ENCODE results near the gene TRIM33.

TRIM33 gene

DNA sequence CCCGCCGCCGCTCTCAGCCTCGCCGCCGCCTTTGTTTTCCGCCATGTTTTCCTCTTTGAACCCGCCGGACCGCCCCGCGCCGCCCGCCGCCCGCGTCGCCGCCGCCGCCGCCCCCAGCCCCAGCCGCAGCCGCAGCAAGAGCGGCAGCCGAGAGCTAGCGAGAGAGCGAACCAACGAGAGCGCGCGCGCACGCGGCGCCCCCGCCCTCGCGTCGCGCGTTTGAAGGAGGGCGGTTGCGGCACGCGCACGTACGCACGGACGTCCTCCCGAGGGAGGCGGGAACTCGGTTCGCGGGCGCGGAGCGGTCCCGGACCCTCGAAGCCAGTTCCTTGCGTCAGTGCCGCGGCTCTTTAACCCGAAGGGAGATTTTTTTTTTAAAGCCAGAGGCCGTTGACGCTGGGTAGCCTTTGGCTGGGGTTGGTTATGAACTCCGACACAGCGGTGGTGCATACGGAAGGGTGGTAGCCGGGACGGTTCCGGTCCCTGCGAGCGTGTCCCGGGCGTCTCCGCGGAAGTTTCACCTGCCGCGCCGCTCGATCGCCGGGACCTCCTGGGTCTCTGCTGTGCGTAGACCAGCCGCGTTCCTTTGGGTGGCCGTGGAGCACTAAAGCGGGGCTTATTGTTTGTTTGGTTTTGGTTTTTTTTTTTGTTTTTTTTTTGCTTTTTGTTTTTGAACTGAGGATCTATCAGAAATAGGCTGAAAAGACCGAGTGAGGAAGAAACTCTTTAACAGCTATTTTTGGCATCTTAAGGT, at the start of gene TRIM33:
TSS of gene TRIM33 (minus strand) at position 172 of the 754 bp plus-strand sequence. CDS start at position 45, 127 bp downstream.
- peak; percentile 70 for DNase-seq

DNA sequence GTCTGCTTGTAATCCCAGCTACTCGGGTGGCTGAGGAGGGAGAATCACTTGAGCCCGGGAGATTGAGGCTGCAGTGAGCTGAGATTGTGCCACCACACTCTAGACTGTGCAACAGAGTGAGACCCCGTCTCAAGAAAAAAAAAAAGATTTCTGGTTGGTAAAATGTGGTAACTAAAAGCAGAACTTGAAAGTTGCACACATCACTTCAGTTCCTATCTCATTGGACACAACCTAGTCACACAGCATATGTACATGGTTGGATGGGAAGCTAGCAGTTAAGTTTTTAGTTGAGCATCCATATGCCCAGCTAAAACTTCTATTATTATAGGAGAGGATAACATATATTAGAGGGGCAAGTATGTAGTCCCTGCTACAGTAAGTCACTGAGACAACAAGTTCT, 48.4 kb upstream of the TRIM33 start:
- peak; percentile 4 for DNase-seq

DNA sequence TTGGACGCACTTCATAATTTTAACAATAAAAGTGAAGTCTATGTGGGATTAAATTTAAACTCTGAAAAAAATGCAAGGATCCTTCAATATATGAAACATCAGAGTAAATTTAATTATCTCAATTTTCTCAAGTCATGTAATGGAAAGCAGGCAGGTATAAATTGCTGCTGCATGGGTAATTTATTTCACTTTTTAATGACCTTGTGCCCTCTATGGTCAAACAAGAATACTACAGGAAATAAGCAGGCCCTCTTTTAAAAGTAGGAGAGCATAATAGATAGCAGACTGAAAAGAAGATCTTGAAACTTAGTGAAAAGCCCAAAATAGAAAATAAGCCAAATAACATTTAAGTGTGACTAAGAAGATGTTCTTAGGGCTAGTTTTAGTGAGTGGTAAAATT, 47.5 kb upstream of the TRIM33 start:
- DNase-seq = no peak

DNA sequence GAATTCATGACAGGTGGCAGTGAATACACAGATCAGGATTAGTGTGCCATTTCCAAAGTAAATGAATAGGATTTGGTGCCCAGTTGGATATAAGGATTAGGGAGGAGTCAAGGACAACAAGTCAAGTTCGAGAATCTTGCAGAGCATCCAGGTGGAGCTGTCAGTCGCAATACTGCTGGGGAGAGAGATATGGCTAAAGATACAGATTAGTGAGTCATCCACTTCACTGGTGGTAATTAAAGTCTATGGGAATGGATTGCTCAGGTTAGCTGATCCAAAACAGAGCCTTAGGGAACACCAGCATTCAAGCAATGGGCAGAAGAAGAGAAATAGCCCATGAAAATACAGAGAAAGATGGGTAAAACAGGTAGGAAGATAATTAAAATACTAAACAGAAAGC, 43.6 kb upstream of the TRIM33 start:
- no peak for DNase-seq

DNA sequence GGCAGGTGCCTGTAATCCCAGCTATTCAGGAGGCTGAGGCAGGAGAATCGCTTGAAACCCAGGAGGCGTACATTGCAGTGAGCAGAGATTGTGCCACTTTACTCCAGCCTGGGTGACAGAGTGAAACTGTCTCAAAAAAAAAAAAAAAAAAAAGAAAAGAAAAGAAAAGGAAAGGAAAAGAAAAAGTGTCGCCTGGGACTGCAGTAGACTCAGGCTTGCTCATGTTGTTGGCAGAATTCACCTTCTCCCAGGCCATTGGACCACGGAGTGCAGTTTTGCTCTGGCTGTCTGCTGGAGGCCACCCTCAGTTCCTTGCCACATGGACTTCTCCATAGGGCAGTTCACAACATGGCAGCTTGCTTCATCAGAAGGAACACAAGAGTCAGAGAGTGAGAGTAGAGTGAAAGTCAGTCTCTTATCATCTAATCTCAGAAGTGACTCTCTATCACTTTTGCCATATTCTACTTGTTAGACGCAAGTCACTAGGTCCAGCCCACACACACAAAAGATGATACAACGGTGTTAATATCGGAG, 41.2 kb upstream of the TRIM33 start:
- no peak for DNase-seq

DNA sequence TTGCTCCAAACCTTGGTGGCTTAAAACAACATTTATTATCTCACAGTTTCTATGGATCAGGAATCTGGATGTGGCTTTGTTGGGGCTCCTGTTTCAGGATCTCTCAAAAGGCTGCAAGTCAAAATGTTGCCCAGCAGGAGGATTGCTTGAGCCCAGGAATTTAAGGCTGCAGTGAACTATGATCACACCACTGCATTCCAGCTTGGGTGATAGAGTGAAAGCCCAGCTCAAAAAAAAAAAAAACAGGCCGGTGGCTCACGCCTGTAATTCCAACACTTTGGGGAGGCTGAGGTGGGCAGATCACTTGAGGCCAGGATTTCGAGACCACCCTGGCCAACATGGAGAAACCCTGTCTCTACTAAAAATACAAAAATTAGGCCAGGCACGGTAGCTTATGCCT, 40.4 kb upstream of the TRIM33 start:
- DNase-seq = no peak

DNA sequence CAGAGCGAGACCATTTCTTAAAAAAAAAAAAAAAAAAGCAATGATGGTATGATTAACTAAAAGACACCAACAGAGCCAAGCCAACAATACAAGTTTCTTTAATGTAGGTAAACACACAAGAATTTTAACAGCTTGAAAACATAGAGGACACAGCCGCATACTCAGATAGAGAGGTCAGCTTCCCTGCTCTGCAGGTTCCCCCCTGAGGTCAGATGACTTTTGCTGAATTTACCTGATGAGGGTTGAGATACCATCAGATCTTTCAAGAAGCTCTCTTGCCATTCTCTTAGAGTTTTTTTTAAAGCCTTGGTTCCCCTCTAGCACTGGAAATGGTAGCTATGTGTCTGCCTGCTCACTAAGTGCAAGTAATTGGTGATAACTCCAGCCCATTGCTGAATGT, 39.3 kb upstream of the TRIM33 start:
- DNase-seq = no peak

DNA sequence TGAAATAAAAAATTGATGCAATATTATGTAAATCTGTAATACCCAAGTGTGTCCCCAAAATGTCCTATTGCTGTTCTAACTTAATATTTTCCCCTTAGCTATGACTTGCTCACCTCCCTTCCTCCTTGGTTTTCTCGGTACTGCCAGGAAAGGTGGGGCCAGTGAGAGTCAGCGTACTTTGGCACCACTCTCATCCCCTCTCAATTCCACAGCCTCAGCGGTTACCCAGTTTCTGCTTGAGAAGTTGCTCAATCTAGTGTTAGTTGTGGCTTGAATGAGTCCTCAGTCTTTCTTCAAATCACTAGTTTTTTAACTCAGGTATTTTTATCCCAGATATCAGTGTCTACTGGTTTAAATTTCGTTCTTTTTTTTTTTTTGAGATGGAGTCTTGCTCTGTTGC, 38.1 kb upstream of the TRIM33 start:
- DNase-seq = no peak

DNA sequence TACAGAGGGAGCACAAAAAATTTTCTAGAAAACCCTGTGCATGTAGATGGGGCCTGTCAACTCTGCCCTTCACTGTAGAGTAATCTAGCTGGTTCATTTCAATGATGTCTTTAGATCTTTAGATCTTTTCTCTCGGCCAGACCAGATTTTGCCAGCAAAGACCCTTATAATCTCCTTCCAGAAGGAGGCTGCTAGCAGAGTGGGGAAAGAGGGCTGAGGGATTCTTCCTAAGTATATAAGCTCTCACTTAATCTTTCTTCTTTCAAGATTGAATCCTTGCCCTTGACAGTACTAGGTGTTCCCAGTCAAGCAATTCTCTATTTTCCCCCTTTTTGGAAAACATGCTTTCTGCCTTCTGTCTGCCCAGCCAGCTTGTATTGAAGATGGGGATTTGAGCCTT, 36.1 kb upstream of the TRIM33 start:
- no peak for DNase-seq

DNA sequence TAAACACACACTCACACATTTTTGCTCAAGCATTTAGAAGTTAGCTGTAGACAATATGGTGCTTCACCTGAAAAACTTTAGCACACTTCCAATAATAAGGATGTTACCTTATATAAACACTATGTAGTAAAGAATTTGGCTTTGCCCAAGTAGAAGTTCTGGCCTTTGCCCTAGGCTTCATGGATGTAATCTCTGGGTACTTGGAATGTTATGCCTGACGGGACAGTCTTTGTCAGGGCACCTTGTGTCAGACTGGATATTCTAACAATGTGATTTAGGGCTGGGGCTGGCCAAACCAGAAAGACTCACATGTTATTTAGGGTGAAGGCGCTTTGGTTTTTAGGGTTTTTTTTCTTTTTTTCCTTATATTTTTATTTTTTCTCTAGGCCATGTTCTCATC, 34.8 kb upstream of the TRIM33 start:
- no peak for DNase-seq

DNA sequence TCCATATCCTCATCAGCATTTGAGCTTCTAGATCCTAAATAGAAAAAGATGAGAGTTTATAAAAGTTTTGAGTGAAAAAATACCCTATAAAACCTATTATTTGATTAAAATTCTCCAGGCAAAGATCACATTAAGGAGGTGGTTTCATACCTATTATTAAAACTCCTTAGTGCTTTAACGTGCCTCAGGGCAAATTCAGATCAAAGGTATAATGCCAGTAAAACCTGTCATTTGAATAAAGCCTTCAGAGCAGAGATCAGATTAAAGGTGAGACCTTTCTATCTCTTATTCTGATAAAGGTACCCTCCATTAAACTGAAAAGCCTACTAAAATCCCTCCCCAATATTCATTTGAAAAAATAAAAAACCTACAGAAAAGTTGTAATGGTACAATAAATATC, 34.3 kb upstream of the TRIM33 start:
- DNase-seq = no peak

DNA sequence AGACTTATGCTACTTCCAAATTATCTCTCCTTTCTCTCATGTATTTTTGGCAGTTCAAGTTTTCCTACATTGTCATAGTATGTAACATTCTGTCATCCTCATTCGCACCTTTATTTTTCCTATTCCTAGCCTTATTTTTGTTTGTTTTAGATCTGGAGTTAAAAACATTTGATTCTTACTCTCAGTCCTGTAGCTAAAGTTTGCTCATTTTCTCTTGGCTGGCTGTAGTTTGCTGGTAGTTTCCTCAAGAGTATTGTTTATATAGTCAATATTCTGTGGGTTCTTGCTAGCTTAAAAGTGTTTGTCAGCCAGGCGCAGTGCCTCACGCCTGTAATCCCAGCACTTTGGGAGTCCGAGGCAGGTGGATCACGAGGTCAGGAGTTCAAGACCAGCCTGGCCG, 29.8 kb upstream of the TRIM33 start:
- DNase-seq = no peak

DNA sequence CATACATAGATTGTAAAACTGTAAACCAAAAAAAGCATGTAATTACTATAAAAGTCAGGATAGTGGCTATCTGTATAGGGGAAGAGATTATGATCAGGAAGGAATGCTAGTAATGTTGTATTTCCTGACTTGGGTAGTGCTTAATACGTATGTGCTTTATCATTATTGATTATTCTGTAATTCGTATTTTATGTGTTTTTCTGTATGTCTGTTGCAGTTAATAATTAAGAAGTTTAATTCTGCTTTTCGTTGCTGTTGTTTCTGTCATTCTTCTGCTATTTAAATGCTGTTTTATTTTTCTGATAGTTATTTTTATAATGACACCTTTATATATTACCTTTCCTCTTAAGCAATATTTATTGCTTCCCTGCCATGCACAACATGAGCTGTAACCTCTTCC, 29.3 kb upstream of the TRIM33 start:
- no peak for DNase-seq

DNA sequence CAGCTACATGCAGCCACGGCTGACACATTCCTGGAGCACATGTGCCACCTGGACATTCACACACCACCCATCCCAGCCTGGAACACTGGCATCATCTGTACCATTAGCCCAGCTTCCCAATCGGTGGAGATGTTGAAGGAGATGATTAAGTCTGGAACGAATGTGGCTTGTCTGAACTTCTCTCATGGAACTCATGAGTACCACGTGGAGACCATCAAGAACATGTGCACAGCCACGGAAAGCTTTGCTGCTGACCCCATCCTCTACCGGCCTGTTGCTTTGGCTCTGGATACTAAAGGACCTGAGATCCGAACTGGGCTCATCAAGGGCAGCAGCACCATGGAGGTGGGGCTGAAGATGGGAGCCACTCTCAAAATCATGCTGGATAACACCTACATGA, 25.0 kb upstream of the TRIM33 start:
- no peak for DNase-seq

DNA sequence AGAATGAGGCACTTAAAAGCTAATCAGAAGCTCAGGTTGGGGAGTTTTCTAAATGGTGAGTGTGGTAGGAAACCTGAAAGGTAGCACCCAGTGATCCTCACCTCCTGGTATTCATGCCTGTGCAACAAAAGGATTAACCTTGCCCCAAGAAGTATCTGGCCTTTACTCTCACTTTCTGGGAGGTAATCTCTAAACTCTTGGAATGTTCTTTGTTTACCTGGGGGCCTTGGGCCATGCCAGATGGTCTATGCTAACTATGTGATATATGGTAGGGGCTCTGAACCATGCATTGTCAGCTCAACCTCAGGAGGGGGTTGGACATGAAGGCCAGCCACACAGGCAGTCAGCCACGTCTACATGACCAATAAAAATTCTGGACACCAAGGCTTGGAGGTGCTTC, 24.4 kb upstream of the TRIM33 start:
- DNase-seq = no peak

DNA sequence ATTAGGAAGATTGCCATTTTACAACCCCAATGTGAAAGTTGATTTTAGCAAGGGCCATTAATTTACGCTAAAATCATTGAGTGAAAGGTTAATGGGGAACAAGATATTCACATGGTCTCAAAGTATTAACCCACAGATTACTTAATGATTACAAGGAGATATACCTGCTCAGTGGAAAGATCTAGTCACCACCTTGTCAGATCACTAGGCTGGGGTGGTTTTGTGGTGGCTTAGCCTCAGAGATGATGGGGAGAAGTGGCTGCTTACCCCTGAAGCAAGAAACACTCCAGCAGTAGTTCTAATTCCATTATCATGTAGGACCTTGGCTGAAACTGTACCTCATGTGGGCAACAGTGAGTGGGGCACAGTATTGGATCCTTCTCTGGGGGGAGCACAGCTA, 20.1 kb upstream of the TRIM33 start:
- no peak for DNase-seq

DNA sequence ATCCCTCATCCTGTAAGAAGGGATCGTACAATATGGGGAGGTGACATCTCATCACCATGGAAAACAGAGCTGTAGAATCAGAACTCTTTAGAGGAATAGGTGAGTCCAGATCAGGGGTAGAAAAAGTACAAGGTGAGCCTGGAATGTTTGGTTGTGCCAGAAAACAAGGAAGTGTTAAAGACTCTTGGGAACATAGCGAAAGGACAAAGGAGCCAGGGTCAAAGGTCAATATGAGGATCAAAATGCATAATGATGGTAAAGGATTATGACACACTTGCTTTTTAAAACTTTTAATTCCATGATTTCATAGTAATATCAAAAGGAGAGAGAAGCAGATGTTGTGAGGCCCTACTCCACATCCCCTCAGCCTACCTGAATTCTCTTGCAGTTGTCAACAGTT, 19.2 kb upstream of the TRIM33 start:
- DNase-seq = no peak

DNA sequence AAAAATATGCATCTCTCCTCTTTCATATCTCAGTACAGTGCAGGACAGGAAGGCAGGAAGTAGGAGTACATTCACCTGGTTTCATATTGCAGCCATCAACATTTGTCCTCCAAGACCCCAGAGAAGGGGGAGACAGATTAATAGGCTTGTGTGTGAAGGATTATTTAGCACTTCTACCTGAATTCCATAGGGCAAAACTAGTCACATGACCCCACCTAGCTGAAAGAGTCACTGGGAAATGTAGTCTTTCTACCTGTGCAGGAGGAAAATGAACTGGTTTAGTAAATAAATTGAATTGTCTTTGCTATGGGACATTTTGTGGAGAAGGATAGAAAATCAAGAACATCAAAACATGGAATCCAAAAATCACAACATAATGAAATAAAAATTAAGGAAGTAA, 13.9 kb upstream of the TRIM33 start:
- no peak for DNase-seq

DNA sequence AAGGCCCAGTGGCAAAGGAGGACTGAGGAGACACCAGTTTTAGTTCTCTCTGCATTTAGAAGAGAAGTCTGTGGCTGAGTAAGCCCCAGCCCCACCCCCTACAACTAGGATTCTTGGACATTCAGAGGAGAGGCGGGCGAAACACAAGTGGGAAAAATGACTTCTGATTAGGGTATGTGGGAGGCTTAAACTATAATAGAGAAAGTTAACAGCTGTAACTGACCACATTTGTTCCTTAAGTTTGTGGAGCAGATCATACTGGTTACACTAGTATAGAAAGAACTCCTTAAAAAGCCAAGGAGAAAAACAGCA, 11.2 kb upstream of the TRIM33 start:
- DNase-seq = no peak

DNA sequence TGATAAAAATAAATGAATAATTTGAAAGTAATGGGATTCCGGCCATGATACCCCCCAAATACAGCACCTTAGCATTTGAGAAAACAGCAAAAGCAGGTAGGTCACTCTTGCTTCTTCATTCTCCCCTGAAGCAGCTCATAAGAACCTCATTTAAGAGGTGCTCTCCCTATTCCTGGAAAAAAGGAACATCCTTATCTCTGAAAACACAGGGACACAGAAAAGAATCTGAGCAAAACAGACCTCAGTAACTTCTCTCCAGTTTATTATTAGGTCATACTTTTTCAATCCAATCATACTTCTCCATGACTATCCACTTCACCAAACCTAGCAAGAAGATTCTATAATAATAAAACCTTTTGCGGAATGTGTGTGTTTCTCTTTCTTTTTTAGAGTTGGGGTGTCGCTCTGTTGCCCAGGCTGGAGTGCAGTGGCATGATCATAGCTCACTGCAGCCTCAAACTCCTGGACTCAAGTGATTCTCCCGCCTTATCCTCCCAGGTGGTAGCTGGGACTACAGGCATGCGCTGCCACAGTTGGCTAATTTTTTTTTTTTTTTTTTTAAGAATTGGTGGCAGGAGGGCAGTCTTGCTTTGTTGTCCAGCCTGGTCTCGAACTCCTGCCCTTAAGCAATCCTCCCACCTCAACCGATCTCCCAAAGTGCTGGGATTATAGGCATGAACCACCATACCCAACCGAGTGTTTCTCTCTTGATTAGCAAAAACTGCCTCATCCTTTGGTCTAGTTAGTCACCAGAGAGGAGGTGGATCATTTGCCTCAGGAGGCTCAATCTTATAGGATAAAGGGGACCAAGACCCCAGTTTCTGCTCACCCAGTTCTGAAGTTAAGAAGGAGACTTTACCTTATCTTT, 10.6 kb upstream of the TRIM33 start:
- no peak for DNase-seq

DNA sequence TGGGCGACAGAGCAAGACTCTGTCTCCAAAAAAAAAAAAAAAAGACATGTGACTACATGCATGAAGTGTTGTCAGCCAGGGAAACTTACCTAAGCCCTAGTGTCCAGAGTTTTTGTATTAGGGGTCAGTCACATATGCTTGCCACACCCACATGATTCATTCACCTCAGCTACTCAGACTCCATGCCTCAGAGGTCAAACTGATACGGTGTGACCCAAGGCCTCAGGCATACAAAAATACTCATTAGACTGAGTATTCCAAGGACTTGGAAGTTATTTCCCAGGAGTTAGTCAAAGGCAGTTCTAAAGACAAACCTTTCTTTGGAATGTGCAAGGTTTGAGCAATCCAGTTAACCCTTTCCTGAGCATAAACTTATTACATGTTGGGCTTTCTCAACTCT, 6.3 kb upstream of the TRIM33 start:
- no peak for DNase-seq

DNA sequence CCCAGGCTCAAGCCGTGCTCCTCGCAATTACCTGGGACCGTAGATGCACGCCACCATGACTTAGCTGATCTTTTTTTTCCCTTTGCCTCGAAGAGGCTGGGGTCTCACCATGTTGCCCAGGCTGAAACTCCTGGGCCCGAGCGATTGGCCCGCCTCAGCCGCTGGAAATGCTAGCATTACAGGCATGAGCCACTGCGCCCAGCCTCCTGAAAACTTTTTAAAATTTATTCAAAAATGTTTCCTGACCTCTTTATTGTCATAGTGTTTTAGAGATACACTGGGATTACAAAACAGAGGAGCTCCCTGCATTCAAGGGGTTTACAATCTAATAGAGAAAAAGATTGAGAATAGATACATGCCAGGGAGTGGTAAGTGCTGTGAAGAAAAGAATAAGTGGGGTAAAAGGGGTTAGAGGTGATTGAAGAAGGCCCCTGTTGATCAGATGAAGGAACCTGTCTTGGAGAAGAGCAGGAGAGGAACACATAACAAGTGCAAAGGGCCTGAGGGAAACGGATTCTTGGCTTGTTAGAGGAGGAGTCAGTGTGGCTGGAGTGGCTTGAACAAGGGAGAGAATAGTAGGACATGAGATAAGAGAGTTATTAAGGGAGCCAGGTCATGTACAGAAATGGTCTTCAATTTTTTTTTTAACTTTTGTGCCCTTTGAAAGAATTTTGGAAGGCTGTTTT, 1.7 kb upstream of the TRIM33 start:
- DNase-seq = no peak

DNA sequence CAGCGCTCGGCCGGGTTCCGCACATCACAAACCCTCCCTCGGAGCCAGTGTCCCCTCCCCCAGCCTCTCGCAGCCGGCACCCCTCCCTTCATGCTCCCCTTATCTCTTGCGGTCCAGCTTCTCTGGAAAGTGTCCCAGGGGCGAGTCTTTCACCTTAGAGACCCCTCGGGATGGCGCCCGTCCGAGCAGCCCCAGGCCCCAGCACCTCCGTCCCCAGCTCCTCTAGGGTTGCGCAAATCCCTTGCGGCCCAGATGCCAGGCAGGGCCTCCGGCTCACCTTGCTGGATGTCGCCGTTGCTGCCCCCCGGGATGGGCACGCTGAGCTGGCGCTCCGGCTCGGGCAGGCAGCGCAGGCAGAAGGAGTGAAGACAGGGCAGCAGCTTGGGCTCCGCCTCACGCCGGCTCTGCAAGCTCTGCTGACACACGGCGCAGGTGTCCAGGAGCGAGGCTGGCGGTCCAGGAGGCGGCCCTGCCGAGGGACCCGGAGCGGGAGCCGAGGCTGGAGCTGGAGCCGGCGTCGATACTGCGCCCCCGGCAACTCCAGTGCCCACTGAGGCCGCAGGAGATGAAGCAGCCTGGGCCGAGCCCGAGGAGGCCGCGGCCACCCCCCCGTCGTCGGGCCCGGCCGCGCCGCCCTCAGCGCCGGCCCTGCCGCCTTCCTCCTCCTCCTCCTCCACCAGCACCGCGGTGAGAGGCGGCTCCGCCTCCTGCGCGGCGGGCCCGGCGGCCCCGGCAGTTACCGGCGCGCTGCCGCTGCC, 550 bp downstream of the TRIM33 start:
- peak; percentile 24 for DNase-seq

All from GF-D8 (cell line).